Gastrocnemius medialis (tissue), 4 donors: ENCODE measurements around the gene DAD1.

Experiments used
- POLR2A ChIP-seq, 2 donors: fragments of 450-650 bp; IDR thresholded peaks; one replicate each; pipeline ENCODE4 v1.6.1; 2017; ENCODE audit warnings: antibody characterized with exemption in 2 of 2, mild to moderate bottlenecking in 2 of 2, moderate library complexity in 2 of 2
- TF ChIP-seq, protein P1 (sequence below), 5 experiments: fragments of 450-650 bp in 3 of 5; fragments of 200-600 bp in 2 of 5; sonication (generic) in 2 of 5; IDR thresholded peaks in 4 of 5; conservative IDR thresholded peaks in 1 of 5; 1 replicate in 4 of 5; 2 replicates in 1 of 5; pipeline ENCODE4 v1.5.1; 2016 to 2019; ENCODE audit warnings: antibody characterized with exemption in 5 of 5, mild to moderate bottlenecking in 3 of 5, moderate library complexity in 3 of 5

DNA sequence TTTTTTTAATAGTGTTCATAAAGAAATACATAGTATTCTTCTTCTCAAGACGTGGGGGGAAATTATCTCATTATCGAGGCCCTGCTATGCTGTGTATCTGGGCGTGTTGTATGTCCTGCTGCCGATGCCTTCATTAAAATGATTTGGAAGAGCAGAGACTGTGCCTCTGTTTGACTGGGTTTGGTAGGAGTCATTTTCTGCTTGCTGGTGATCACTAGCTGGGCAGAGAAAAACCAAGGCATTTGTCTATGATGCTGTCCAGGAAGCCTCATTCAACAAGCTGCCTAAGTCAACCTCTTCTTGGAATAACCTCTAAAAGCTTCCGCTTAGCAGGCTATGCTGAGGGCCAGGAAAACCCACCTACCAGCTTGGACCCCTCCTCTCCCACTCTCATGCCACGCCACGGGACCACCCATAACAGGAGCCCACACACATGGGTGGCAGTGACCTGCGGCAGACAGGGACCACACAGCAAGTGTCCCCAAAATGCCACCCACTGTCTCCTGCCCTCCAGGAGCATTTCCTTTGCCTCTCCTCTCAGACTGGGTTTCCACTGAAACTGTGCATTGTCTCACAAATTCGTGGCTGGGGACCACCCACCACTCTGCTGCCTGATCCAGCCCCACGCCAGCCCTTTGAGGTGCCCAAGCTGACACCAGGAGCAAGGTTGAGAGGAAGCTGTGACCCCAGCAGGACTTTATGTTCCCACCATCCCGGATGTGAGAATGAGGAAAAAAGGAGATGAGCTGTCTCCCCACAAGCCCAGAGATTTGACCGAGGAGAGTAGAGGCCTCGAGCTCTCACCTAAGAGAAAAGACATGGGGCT is 36.8 kb downstream of the DAD1 start:
- TF ChIP-seq POLR2A (IDR thresholded peaks at IDR 0.05) = no peak
- TF ChIP-seq, protein P1, sequence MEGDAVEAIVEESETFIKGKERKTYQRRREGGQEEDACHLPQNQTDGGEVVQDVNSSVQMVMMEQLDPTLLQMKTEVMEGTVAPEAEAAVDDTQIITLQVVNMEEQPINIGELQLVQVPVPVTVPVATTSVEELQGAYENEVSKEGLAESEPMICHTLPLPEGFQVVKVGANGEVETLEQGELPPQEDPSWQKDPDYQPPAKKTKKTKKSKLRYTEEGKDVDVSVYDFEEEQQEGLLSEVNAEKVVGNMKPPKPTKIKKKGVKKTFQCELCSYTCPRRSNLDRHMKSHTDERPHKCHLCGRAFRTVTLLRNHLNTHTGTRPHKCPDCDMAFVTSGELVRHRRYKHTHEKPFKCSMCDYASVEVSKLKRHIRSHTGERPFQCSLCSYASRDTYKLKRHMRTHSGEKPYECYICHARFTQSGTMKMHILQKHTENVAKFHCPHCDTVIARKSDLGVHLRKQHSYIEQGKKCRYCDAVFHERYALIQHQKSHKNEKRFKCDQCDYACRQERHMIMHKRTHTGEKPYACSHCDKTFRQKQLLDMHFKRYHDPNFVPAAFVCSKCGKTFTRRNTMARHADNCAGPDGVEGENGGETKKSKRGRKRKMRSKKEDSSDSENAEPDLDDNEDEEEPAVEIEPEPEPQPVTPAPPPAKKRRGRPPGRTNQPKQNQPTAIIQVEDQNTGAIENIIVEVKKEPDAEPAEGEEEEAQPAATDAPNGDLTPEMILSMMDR (IDR thresholded peaks at IDR 0.05 in 4 of 5, conservative IDR thresholded peaks at IDR 0.05 in 1 of 5) = no peak
